Measurements from ENCODE around the gene CEP76. TPM values are rescaled to one million over a fixed set of nuclear protein-coding genes. Genes with fewer than 3 reads are reported as not detected.
A peak's percentile ranks its signal among the peaks of the same experiment; 100 is the strongest.

CEP76 gene
- total and polyA plus RNA-seq, 2 donors (not counting 3 experiments of a cell fraction or from before 2014, with no cell fraction given) = 5.8 to 8.6 TPM

GRCh38 chr18:12686100-12686499 is 16.4 kb downstream of the CEP76 start:
- dilution Hi-C loops (cut with MboI; ENCODE audit: extremely low pct_ligation_motif_present, low sequenced_read_pairs) (no loop called here), intact Hi-C loops (cut with micrococcal nuclease) (no loop called here)
- POLR2A ChIA-PET = no interaction called here
- no peak for FAIRE-seq
- CTCF ChIA-PET = interaction anchor here (0.9 to 1.2 kb wide), 4 partner anchors 10 to 474 kb away, joined by 3 to 4 read pairs (median 3); partner anchors contain the start of genes CEP76 and PSMG2
- TF ChIP-seq POLR2AphosphoS5 (IDR thresholded peaks at IDR 0.05; ENCODE audit: insufficient read depth, low read depth, low read length) = no peak
- TF ChIP-seq, protein P1, sequence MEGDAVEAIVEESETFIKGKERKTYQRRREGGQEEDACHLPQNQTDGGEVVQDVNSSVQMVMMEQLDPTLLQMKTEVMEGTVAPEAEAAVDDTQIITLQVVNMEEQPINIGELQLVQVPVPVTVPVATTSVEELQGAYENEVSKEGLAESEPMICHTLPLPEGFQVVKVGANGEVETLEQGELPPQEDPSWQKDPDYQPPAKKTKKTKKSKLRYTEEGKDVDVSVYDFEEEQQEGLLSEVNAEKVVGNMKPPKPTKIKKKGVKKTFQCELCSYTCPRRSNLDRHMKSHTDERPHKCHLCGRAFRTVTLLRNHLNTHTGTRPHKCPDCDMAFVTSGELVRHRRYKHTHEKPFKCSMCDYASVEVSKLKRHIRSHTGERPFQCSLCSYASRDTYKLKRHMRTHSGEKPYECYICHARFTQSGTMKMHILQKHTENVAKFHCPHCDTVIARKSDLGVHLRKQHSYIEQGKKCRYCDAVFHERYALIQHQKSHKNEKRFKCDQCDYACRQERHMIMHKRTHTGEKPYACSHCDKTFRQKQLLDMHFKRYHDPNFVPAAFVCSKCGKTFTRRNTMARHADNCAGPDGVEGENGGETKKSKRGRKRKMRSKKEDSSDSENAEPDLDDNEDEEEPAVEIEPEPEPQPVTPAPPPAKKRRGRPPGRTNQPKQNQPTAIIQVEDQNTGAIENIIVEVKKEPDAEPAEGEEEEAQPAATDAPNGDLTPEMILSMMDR (IDR thresholded peaks at IDR 0.05; ENCODE audit: extremely low read depth in 1 of 2, insufficient read depth in 1 of 2, low read depth in 1 of 2, low read length in 2 of 2) = no peak
- TF ChIP-seq MAX (IDR thresholded peaks at IDR 0.05; ENCODE audit: insufficient read depth, insufficient read length) = no peak
- TF ChIP-seq EZH2 (IDR thresholded peaks at IDR 0.05; ENCODE audit: borderline replicate concordance, low read depth, low read length, severe bottlenecking) = no peak
- no peak for TF ChIP-seq POLR2A (IDR thresholded peaks at IDR 0.05; ENCODE audit: low read depth, low read length)
- TF ChIP-seq MYC (IDR thresholded peaks at IDR 0.05; ENCODE audit: low read depth, low read length) = no peak
- TF ChIP-seq FOS (IDR thresholded peaks at IDR 0.05; ENCODE audit: borderline replicate concordance, insufficient read depth, low read length) = no peak
- TF ChIP-seq JUN (IDR thresholded peaks at IDR 0.05; ENCODE audit: borderline replicate concordance, insufficient read depth, insufficient read length, low read depth) = no peak
- TF ChIP-seq GATA2 (IDR thresholded peaks at IDR 0.05; ENCODE audit: insufficient read depth, insufficient read length, low read depth, low read length) = no peak
- Histone ChIP-seq H3K4me3 (replicated peaks in 1 of 3; ENCODE audit: insufficient read depth in 1 of 3, low read depth in 1 of 3, low read length in 3 of 3) (no peak overlapping the region), H4K20me1 (replicated peaks; ENCODE audit: control insufficient read depth, extremely low read depth, insufficient read depth, low read length) (no peaks in the 10 kb centered on the region), H2AFZ (ENCODE audit: low read depth, low read length) (no peak overlapping the region), H3K4me2 (ENCODE audit: insufficient read depth, low read length) (no peak overlapping the region), H3K9me3 (replicated peaks; ENCODE audit: control insufficient read depth, insufficient read depth, low read length) (no peaks in the 10 kb centered on the region), H3K79me2 (ENCODE audit: control insufficient read depth, insufficient read depth, low read length) (no peaks in the 10 kb centered on the region), H3K27me3 (ENCODE audit: control insufficient read depth in 2 of 2, insufficient read depth in 2 of 2, low read length in 2 of 2) (no peaks in the 10 kb centered on the region), H3K9me1 (replicated peaks; ENCODE audit: control insufficient read depth, extremely low read depth, insufficient read depth, low read length) (no peaks in the 10 kb centered on the region), H3K9ac (replicated peaks; ENCODE audit: extremely low read depth, insufficient read depth, low read length) (no peak overlapping the region), H3K27ac (ENCODE audit: insufficient read depth, low read depth, low read length) (no peak overlapping the region), H3K4me1 (ENCODE audit: control insufficient read depth, extremely low read depth, insufficient read depth, low read length) (peaks cover 3% of the 10 kb centered on the region), H3K36me3 (ENCODE audit: control insufficient read depth in 2 of 2, extremely low read depth in 1 of 2, insufficient read depth in 2 of 2, low read length in 2 of 2) (peaks cover 0 to 3% of the 10 kb centered on the region in 2 experiments)
- BruUV-seq (replicated peaks) = no TSS peak
- peak; percentile 38 for DNase-seq (ENCODE audit: low read depth, low spot score)

Data from endothelial cell of umbilical vein (primary cell).